Ishikawa (cell line): ENCODE results near the gene ANP32A.

Experiments used
- CEBPB ChIP-seq: IDR thresholded peaks from 2 replicates; pipeline ENCODE4 v1.6.1; 2012
- CREB1 ChIP-seq: IDR thresholded peaks from 2 replicates; pipeline ENCODE4 v1.6.1; 2012; ENCODE audit warnings: low read depth
- EGR1 ChIP-seq: IDR thresholded peaks from 2 replicates; pipeline ENCODE4 v1.6.1; 2012
- EP300 ChIP-seq: IDR thresholded peaks from 2 replicates; pipeline ENCODE4 v1.6.1; 2012; ENCODE audit warnings: borderline replicate concordance
- FOXM1 ChIP-seq: IDR thresholded peaks from 2 replicates; pipeline ENCODE4 v1.6.1; 2012; ENCODE audit warnings: low read depth, borderline replicate concordance
- MAX ChIP-seq: IDR thresholded peaks from 2 replicates; pipeline ENCODE4 v1.6.1; 2012
- NFIC ChIP-seq: IDR thresholded peaks from 2 replicates; pipeline ENCODE4 v1.6.1; 2012
- RAD21 ChIP-seq: IDR thresholded peaks from 2 replicates; pipeline ENCODE4 v1.6.1; 2012; ENCODE audit warnings: low read depth
- REST ChIP-seq: IDR thresholded peaks from 2 replicates; pipeline ENCODE4 v1.6.1; 2012; ENCODE audit warnings: low read depth, mild to moderate bottlenecking
- TAF1 ChIP-seq: IDR thresholded peaks from 2 replicates; pipeline ENCODE4 v1.6.1; 2012; ENCODE audit warnings: low read depth, mild to moderate bottlenecking
- TCF12 ChIP-seq: IDR thresholded peaks from 2 replicates; pipeline ENCODE4 v1.6.1; 2012; ENCODE audit warnings: low read depth
- TEAD4 ChIP-seq: IDR thresholded peaks from 2 replicates; pipeline ENCODE4 v1.6.1; 2012
- USF1 ChIP-seq: IDR thresholded peaks from 2 replicates; pipeline ENCODE4 v1.6.1; 2012
- YY1 ChIP-seq: IDR thresholded peaks from 2 replicates; pipeline ENCODE4 v1.6.1; 2012; ENCODE audit warnings: low read depth
- ZBTB7A ChIP-seq: IDR thresholded peaks from 2 replicates; pipeline ENCODE4 v1.6.1; 2012; ENCODE audit warnings: low read depth

The ANP32A gene

GRCh38 chr15:68774120-68774519 lies 46.6 kb downstream of the ANP32A start:
- TF ChIP-seq EGR1 (no peak), TEAD4 (no peak), CEBPB (no peak), REST (no peak), TCF12 (no peak), EP300 (no peak), MAX (no peak), YY1 (no peak)

- TF ChIP-seq TCF12 = no peak
- no peak for TF ChIP-seq RAD21
- no peak for TF ChIP-seq ZBTB7A
- no peak for TF ChIP-seq EP300
- TF ChIP-seq CREB1 = no peak
- no peak for TF ChIP-seq TAF1
Measured at GRCh38 chr15:68773036-68773435, 47.7 kb downstream of the ANP32A start.

- TF ChIP-seq NFIC (no peak), EP300 (no peak), TCF12 (no peak), TAF1 (no peak), YY1 (no peak), REST (no peak), CREB1 (no peak), MAX (no peak), RAD21 (no peak), CEBPB (no peak), TEAD4 (no peak), FOXM1 (no peak), USF1 (no peak), EGR1 (no peak), ZBTB7A (no peak)
Measured at GRCh38 chr15:68770216-68770615, 50.5 kb downstream of the ANP32A start.

- TF ChIP-seq EGR1 = no peak
- TF ChIP-seq MAX = no peak
- TF ChIP-seq ZBTB7A = no peak
- TF ChIP-seq TAF1 = no peak
- no peak for TF ChIP-seq NFIC
- TF ChIP-seq CREB1 = no peak
Measured at GRCh38 chr15:68769702-68770101, 51.0 kb downstream of the ANP32A start.

- TF ChIP-seq TEAD4 (no peak), FOXM1 (no peak), MAX (no peak)
Measured at GRCh38 chr15:68768321-68768720, 52.4 kb downstream of the ANP32A start.

GRCh38 chr15:68767833-68768232 lies 52.9 kb downstream of the ANP32A start:
- TF ChIP-seq EGR1 (no peak), CREB1 (no peak), TAF1 (no peak), CEBPB (no peak), MAX (no peak), FOXM1 (no peak), YY1 (no peak), REST (no peak), TEAD4 (no peak), EP300 (no peak), NFIC (no peak), USF1 (no peak), TCF12 (no peak), RAD21 (no peak)
